PC-3 (cell line): Measurements from ENCODE around the gene ENTPD1.

Experiments used
- EZH2 ChIP-seq: fragments of 300-600 bp; sonication (generic); IDR thresholded peaks from one replicate; pipeline ENCODE4 v1.6.1; 2017; ENCODE audit warnings: antibody characterized with exemption, mild to moderate bottlenecking, low read length; ENCODE audit not compliant: unreplicated experiment
- EZH2phosphoT487 ChIP-seq: fragments of 300-600 bp; sonication (generic); IDR thresholded peaks from 2 replicates; pipeline ENCODE4 v1.6.1; 2018; ENCODE audit warnings: mild to moderate bottlenecking, antibody characterized with exemption, low read length, borderline replicate concordance
- TF ChIP-seq, protein P1 (sequence below): fragments of 300-600 bp; sonication (generic); conservative IDR thresholded peaks from 2 replicates; pipeline ENCODE4 v1.5.1; 2017; ENCODE audit warnings: antibody characterized with exemption, low read depth, mild to moderate bottlenecking, low read length

DNA sequence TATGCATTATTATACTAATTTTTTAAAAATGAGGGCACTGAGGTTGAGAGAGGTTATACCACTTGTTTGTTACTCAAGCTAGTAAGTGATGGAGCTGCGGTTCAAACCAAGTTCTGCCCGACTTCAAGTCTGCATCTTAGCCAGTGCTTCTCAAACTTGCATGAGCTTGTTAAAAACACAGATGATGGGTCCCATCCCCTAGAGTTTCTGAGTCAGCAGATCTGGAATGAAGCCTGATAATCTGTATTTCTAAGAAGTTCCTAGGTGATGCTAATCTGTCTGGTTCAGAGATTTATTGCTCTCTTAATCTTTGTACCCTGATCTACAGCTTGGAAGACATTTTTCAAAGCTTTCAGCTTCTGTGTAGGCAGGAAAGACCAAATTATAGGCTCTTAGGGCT is 84.2 kb downstream of the ENTPD1 start:
- TF ChIP-seq, protein P1, sequence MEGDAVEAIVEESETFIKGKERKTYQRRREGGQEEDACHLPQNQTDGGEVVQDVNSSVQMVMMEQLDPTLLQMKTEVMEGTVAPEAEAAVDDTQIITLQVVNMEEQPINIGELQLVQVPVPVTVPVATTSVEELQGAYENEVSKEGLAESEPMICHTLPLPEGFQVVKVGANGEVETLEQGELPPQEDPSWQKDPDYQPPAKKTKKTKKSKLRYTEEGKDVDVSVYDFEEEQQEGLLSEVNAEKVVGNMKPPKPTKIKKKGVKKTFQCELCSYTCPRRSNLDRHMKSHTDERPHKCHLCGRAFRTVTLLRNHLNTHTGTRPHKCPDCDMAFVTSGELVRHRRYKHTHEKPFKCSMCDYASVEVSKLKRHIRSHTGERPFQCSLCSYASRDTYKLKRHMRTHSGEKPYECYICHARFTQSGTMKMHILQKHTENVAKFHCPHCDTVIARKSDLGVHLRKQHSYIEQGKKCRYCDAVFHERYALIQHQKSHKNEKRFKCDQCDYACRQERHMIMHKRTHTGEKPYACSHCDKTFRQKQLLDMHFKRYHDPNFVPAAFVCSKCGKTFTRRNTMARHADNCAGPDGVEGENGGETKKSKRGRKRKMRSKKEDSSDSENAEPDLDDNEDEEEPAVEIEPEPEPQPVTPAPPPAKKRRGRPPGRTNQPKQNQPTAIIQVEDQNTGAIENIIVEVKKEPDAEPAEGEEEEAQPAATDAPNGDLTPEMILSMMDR = no peak
- TF ChIP-seq EZH2phosphoT487 = no peak
- no peak for TF ChIP-seq EZH2
